GM06990 (cell line): ENCODE data around the gene C10orf67.
"Not testable (repeated sequence)": the region's sequence is repeated elsewhere in the genome, so short reads cannot be mapped to it uniquely, and the experiment has no call there.

Experiments
- DNase-seq: peaks from one replicate; pipeline ENCODE4 v3.0.0-alpha.2; 2011; ENCODE audit not compliant: insufficient read length; ENCODE audit errors: extremely low read depth
- H3K27me3 ChIP-seq: replicated peaks from 2 replicates; pipeline ENCODE4 v1.6.0; 2011; ENCODE audit warnings: low read length; ENCODE audit not compliant: control insufficient read depth, insufficient read depth
- H3K36me3 ChIP-seq: 2 replicates; pipeline ENCODE4 v1.5.1; 2011; ENCODE audit warnings: low read length; ENCODE audit not compliant: control insufficient read depth, insufficient read depth
- H3K4me3 ChIP-seq: replicated peaks from 2 replicates; pipeline ENCODE4 v1.5.1; 2011; ENCODE audit warnings: low read depth, mild to moderate bottlenecking, control low read depth, low read length
- TF ChIP-seq, protein P1 (sequence below): IDR thresholded peaks from 2 replicates; pipeline ENCODE4 v1.5.1; 2011; ENCODE audit warnings: low read length, control low read depth, mild to moderate bottlenecking, inconsistent platforms; ENCODE audit not compliant: insufficient read depth, poor library complexity, severe bottlenecking

Gene C10orf67

GRCh38 chr10:23284155-23284554, 60.4 kb downstream of the C10orf67 start:
- H3K36me3 ChIP-seq = no peaks in the 10 kb centered on the region
- TF ChIP-seq, protein P1, sequence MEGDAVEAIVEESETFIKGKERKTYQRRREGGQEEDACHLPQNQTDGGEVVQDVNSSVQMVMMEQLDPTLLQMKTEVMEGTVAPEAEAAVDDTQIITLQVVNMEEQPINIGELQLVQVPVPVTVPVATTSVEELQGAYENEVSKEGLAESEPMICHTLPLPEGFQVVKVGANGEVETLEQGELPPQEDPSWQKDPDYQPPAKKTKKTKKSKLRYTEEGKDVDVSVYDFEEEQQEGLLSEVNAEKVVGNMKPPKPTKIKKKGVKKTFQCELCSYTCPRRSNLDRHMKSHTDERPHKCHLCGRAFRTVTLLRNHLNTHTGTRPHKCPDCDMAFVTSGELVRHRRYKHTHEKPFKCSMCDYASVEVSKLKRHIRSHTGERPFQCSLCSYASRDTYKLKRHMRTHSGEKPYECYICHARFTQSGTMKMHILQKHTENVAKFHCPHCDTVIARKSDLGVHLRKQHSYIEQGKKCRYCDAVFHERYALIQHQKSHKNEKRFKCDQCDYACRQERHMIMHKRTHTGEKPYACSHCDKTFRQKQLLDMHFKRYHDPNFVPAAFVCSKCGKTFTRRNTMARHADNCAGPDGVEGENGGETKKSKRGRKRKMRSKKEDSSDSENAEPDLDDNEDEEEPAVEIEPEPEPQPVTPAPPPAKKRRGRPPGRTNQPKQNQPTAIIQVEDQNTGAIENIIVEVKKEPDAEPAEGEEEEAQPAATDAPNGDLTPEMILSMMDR = no peak
- no peak overlapping the region for H3K4me3 ChIP-seq
- no peaks in the 10 kb centered on the region for H3K27me3 ChIP-seq
- no peak for DNase-seq

DNA sequence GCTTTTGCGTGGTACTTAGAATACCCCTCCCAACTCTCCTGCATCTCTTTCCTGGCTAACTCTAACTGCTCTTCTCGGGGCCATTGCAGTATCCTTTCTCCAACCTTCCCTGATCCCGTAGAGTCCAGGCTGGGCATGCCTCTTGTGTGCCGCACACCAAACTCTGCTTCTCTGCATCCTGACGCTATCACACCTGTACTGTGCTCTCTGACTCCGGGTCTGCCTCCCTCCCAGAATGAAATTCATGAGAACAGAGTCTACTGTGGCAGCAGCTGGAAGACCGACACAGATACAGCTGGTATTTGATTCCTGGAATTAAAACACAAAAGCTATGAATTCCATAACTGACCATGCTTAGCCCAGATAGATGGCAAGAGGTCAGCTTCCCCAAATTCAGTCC, 60.9 kb downstream of the C10orf67 start:
- TF ChIP-seq, protein P1 = no peak
- Histone ChIP-seq H3K4me3 (no peak overlapping the region), H3K27me3 (no peaks in the 10 kb centered on the region), H3K36me3 (no peaks in the 10 kb centered on the region)
- no peak for DNase-seq

GRCh38 chr10:23281044-23281433, 63.6 kb downstream of the C10orf67 start:
- DNase-seq = no peak
- H3K4me3 ChIP-seq = no peak overlapping the region
- H3K36me3 ChIP-seq = no peaks in the 10 kb centered on the region
- TF ChIP-seq, protein P1 = no peak
- no peaks in the 10 kb centered on the region for H3K27me3 ChIP-seq

DNA sequence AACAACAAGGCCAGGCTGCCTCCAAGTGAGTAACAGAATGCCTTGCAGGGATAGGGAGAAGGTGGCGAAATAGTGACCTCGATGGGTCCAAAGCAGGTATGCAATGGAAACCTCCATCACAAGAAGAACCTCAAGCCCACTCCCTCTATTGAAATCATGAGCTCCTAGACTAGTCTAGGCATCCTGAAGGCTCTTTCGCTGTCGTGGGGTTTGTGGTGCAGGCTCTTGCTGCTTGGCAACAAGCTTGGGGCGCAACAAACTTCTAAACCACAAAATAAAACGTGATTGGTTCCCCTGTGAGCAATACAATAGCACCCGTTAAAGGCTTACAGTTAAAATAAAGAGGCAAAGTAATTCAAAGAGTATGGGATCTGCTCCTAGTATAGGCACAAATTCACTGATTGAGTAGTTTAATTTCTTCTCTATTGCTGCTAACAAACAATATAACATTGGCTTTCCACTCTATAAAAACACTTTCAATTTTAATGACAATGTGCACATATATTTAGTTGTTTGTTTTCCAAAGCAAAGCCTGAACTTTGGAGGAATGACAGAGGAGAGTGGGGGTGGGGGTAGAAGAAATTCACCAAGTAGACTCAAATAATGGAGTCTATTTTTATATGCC, 64.1 kb downstream of the C10orf67 start:
- Histone ChIP-seq H3K36me3 (no peaks in the 10 kb centered on the region), H3K4me3 (no peak overlapping the region)

DNA sequence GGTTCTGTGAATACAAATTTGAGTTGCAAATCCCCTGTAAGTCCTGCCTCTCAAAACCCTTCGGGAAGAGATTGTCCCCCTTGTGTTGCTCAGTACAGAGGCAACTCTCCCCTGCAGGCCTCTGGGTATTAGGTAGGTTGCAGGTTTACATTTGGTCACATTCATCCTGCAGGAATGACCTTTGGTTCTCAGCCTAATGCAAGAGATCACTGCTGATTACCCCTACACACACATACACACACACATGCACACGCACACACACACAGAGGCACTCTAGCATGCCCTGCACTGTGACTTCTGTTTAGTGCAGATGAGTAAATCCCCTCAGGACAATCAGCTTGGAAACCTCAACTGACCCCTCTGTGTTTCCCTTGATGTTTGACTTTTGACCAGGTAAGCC, 69.2 kb downstream of the C10orf67 start:
- Histone ChIP-seq H3K27me3 (no peaks in the 10 kb centered on the region; the same call in 1 of the 2 replicates), H3K36me3 (no peaks in the 10 kb centered on the region), H3K4me3 (no peak overlapping the region)
- TF ChIP-seq, protein P1 = no peak
- no peak for DNase-seq

More for the DNA sequence above, 64.1 kb downstream of the C10orf67 start:
- no peaks in the 10 kb centered on the region for H3K27me3 ChIP-seq
- TF ChIP-seq, protein P1 = no peak
- DNase-seq = no peak

- not testable (repeated sequence) for H3K27me3 ChIP-seq, H3K4me3 ChIP-seq, H3K36me3 ChIP-seq, DNase-seq
Observed at GRCh38 chr10:23274179-23274578, 70.4 kb downstream of the C10orf67 start.
